Activated CD4-positive, alpha-beta T cell treated with anti-CD3 and anti-CD28 coated beads, Interleukin-2, amount 50 U/mL, for 24 hours (primary cell): Measurements from ENCODE around the gene SEMA4B.
"Not testable (repeated sequence)": the region's sequence is repeated elsewhere in the genome, so short reads cannot be mapped to it uniquely, and the experiment has no call there.

Experiments
- DNase-seq, 2 donors: peaks; one replicate each; pipeline ENCODE4 v3.0.0-alpha.2; 2020; ENCODE audit warnings: low read depth in 1 of 2, low spot score in 1 of 2

SEMA4B gene

GRCh38 chr15:90201130-90201943, at the start of gene SEMA4B:
SEMA4B (plus strand) TSS chr15:90201330; CDS start chr15:90201579, 249 bp downstream.
- DNase-seq, result peak; percentile 42 to 43

- no peak for DNase-seq
Observed at GRCh38 chr15:90151989-90152645, 49.0 kb upstream of the SEMA4B start.

GRCh38 chr15:90153658-90154057, 47.5 kb upstream of the SEMA4B start:
- no peak for DNase-seq

- no peak for DNase-seq
Observed at GRCh38 chr15:90154246-90154645, 46.9 kb upstream of the SEMA4B start.

- DNase-seq, result no peak
Observed at GRCh38 chr15:90154861-90155626, 46.1 kb upstream of the SEMA4B start.

- DNase-seq, result no peak
Observed at GRCh38 chr15:90159213-90159612, 41.9 kb upstream of the SEMA4B start.

GRCh38 chr15:90160781-90161727, 40.1 kb upstream of the SEMA4B start:
- DNase-seq, result no peak

GRCh38 chr15:90161950-90162361, 39.2 kb upstream of the SEMA4B start:
- DNase-seq, result no peak

GRCh38 chr15:90162956-90163355, 38.2 kb upstream of the SEMA4B start:
- DNase-seq, result no peak

- not testable (repeated sequence) for DNase-seq
Observed at GRCh38 chr15:90164239-90164638, 36.9 kb upstream of the SEMA4B start.

- no peak for DNase-seq
Observed at GRCh38 chr15:90165157-90165556, 36.0 kb upstream of the SEMA4B start.

- DNase-seq, result peak; percentile 6 to 21
Observed at GRCh38 chr15:90165659-90166489, 35.3 kb upstream of the SEMA4B start.

- DNase-seq, result no peak
Observed at GRCh38 chr15:90167121-90167520, 34.0 kb upstream of the SEMA4B start.

GRCh38 chr15:90171623-90172022, 29.5 kb upstream of the SEMA4B start:
- no peak for DNase-seq

GRCh38 chr15:90173372-90173771, 27.8 kb upstream of the SEMA4B start:
- DNase-seq, result no peak

GRCh38 chr15:90174140-90174875, 26.8 kb upstream of the SEMA4B start:
- DNase-seq, result no peak

- DNase-seq, result no peak
Observed at GRCh38 chr15:90177012-90177411, 24.1 kb upstream of the SEMA4B start.

GRCh38 chr15:90178468-90179435, 22.4 kb upstream of the SEMA4B start:
- DNase-seq, result no peak
